HG02943 (cell line): Measurements from ENCODE around the gene SMAD3.
"Not testable (repeated sequence)": the region's sequence is repeated elsewhere in the genome, so short reads cannot be mapped to it uniquely, and the experiment has no call there.

Source experiments
- ATAC-seq: cut with Tn5 transposase; IDR thresholded peaks from one replicate; pipeline ENCODE4 v1.9.1; 2021; ENCODE audit warnings: mild to moderate bottlenecking, low read depth, moderate library complexity; ENCODE audit not compliant: unreplicated experiment

The SMAD3 gene

GRCh38 chr15:67138891-67139855, 73.8 kb downstream of the SMAD3 start:
- ATAC-seq = no peak

GRCh38 chr15:67140078-67140833, 74.9 kb downstream of the SMAD3 start:
- ATAC-seq = no peak

GRCh38 chr15:67142092-67142766, 76.8 kb downstream of the SMAD3 start:
- ATAC-seq = no peak

GRCh38 chr15:67142767-67143100, 77.3 kb downstream of the SMAD3 start:
- ATAC-seq = no peak

GRCh38 chr15:67143646-67144045, 78.2 kb downstream of the SMAD3 start:
- ATAC-seq = no peak

- ATAC-seq = no peak
Measured at GRCh38 chr15:67144609-67145311, 79.4 kb downstream of the SMAD3 start.

- ATAC-seq = no peak
Measured at GRCh38 chr15:67145312-67145610, 79.9 kb downstream of the SMAD3 start.

GRCh38 chr15:67145710-67146109, 80.3 kb downstream of the SMAD3 start:
- no peak for ATAC-seq

- no peak for ATAC-seq
Measured at GRCh38 chr15:67146234-67146633, 80.8 kb downstream of the SMAD3 start.

- no peak for ATAC-seq
Measured at GRCh38 chr15:67146875-67147381, 81.5 kb downstream of the SMAD3 start.

GRCh38 chr15:67147396-67147949, 82.1 kb downstream of the SMAD3 start:
- no peak for ATAC-seq

GRCh38 chr15:67148196-67148701, 82.8 kb downstream of the SMAD3 start:
- no peak for ATAC-seq

GRCh38 chr15:67149068-67149772, 83.8 kb downstream of the SMAD3 start:
- ATAC-seq = no peak

- ATAC-seq = no peak
Measured at GRCh38 chr15:67149773-67150022, 84.3 kb downstream of the SMAD3 start.

GRCh38 chr15:67150023-67150860, 84.8 kb downstream of the SMAD3 start:
- no peak for ATAC-seq

GRCh38 chr15:67152429-67152828, 87.0 kb downstream of the SMAD3 start:
- no peak for ATAC-seq

GRCh38 chr15:67153044-67153443, 87.6 kb downstream of the SMAD3 start:
- not testable (repeated sequence) for ATAC-seq

GRCh38 chr15:67154249-67154648, 88.8 kb downstream of the SMAD3 start:
- ATAC-seq = no peak

GRCh38 chr15:67156426-67156825, 91.0 kb downstream of the SMAD3 start:
- ATAC-seq = no peak
